GM23248 (cell line): ENCODE data around the gene FALEC. TPM values are rescaled to one million over a fixed set of nuclear protein-coding genes. Genes with fewer than 3 reads are reported as not detected.

Experiments
- DNase-seq: peaks from one replicate; pipeline ENCODE4 v3.0.0-alpha.2; 2015
- H2AFZ ChIP-seq: fragments of 200-600 bp; sonication (generic); 2 replicates; pipeline ENCODE4 v1.6.1; 2016; ENCODE audit warnings: antibody characterized with exemption
- H3F3A ChIP-seq: fragments of 200-600 bp; sonication (generic); 2 replicates; pipeline ENCODE4 v1.6.1; 2016; ENCODE audit warnings: mild to moderate bottlenecking, antibody characterized with exemption, mixed run types; ENCODE audit not compliant: insufficient read depth
- H3K27ac ChIP-seq: fragments of 200-600 bp; sonication (generic); 2 replicates; pipeline ENCODE4 v1.5.1; 2016; ENCODE audit warnings: mild to moderate bottlenecking
- H3K27me3 ChIP-seq: fragments of 200-600 bp; sonication (generic); replicated peaks from 2 replicates; pipeline ENCODE4 v1.6.1; 2016; ENCODE audit warnings: mild to moderate bottlenecking; ENCODE audit not compliant: insufficient read depth
- H3K36me3 ChIP-seq: fragments of 200-600 bp; sonication (generic); 2 replicates; pipeline ENCODE4 v1.6.1; 2016; ENCODE audit warnings: low read depth, mild to moderate bottlenecking
- H3K4me1 ChIP-seq: fragments of 200-600 bp; sonication (generic); 2 replicates; pipeline ENCODE4 v1.6.1; 2016; ENCODE audit warnings: mild to moderate bottlenecking; ENCODE audit not compliant: insufficient read depth
- H3K4me2 ChIP-seq: fragments of 200-600 bp; sonication (generic); one replicate; pipeline ENCODE4 v1.6.1; 2016; ENCODE audit warnings: mild to moderate bottlenecking; ENCODE audit not compliant: unreplicated experiment
- H3K4me3 ChIP-seq: fragments of 200-600 bp; sonication (generic); 2 replicates; pipeline ENCODE4 v1.5.1; 2016; ENCODE audit warnings: mild to moderate bottlenecking
- H3K79me2 ChIP-seq: fragments of 200-600 bp; sonication (generic); 2 replicates; pipeline ENCODE4 v1.6.1; 2016; ENCODE audit warnings: mild to moderate bottlenecking; ENCODE audit not compliant: insufficient read depth
- H3K9ac ChIP-seq: fragments of 200-600 bp; sonication (generic); 2 replicates; pipeline ENCODE4 v1.6.1; 2016; ENCODE audit warnings: mild to moderate bottlenecking
- H3K9me2 ChIP-seq: fragments of 200-600 bp; sonication (generic); 2 replicates; pipeline ENCODE4 v1.6.1; 2016; ENCODE audit warnings: mixed run types, mild to moderate bottlenecking, moderate library complexity; ENCODE audit not compliant: insufficient read depth
- H3K9me3 ChIP-seq: fragments of 200-600 bp; sonication (generic); one replicate; pipeline ENCODE4 v1.6.1; 2017; ENCODE audit warnings: low read depth
- H4K20me1 ChIP-seq: fragments of 200-600 bp; sonication (generic); 2 replicates; pipeline ENCODE4 v1.6.0; 2016; ENCODE audit not compliant: insufficient read depth
- EZH2 ChIP-seq: fragments of 200-600 bp; sonication (generic); IDR thresholded peaks from 2 replicates; pipeline ENCODE4 v1.6.1; 2018; ENCODE audit warnings: antibody characterized with exemption, mild to moderate bottlenecking; ENCODE audit not compliant: insufficient read depth, poor library complexity, severe bottlenecking
- EZH2phosphoT487 ChIP-seq: fragments of 200-600 bp; sonication (generic); IDR thresholded peaks from 2 replicates; pipeline ENCODE4 v1.6.1; 2018; ENCODE audit warnings: antibody characterized with exemption, moderate library complexity, mild to moderate bottlenecking, low read depth; ENCODE audit not compliant: insufficient read depth
- WGBS, 2 experiments: methylation state at CpG; one replicate each; pipeline ENCODE4 v1.1.6; 2015 to 2017; ENCODE audit warnings: low lambda C conversion rate in 2 of 2, low coverage in 1 of 2; ENCODE audit errors: missing lambda C conversion rate in 2 of 2; 5-methylcytosine and 5-hydroxymethylcytosine counted together
- in situ Hi-C: fragments of 300-500 bp; cut with MboI; formaldehyde crosslinking; loops from 2 replicates; pipeline ENCODE4 v1.15.0; 2020
- polyA plus RNA-seq: library from polyadenylated mRNA; unstranded; fragments of >200 nt; fragmentation: Nextera tagmentation; extraction: Ambion mirVana; gene quantifications from 2 replicates; pipeline ENCODE4 v1.2.1, GENCODE V29; 2016
- total RNA-seq: library from RNA; depleted of rRNA; stranded (reverse); fragments of >200 nt; shearing (Covaris generic); gene quantifications from 2 replicates; pipeline ENCODE4 v1.2.3, GENCODE V29; 2014

Gene FALEC
- total and polyA plus RNA-seq, 2 experiments from 2014 or later, result 0.71 TPM; not detected in 1

DNA sequence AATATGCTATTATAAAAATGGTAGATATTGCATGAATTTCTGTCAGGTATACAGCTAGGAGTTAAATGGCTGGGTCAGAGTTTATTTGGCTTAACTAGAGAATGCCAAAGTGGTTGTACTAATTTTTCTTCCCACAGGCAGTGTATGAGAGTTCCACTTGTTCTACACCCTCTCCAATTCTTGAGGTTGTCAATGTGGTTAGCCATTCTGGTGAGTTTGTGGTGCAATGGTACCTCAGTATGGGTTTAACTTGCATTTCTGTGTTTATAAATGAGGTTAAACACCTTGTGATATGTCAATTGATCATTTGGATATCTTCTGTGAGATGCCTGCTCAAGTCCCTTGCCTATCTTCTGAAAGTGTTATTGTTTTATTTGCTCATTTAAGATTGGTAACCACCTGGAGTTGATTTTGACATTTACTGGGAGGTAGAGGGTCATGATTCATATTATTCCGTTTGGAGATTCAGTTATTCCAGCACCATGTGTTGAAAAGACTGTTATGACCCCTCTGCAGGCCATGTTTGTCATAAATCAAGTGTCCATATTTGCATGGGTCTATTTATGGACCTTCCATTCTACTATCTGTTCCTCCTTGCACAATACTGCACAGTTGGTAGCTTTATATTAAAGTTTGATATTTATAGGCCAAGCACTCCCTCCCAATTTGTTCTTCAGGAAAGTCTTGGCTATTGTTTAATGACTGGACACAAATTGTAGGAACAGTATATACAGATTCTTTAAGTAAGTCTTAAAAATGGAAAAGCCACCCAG, 5.8 kb downstream of the FALEC start:
- no peaks in the 10 kb centered on the region for H3K27me3 ChIP-seq
- in situ Hi-C loops, result no loop called here
- no peak overlapping the region for H2AFZ ChIP-seq
- H3K9me2 ChIP-seq, result no peaks in the 10 kb centered on the region
- no peak overlapping the region for H3K9ac ChIP-seq
- no peaks in the 10 kb centered on the region for H4K20me1 ChIP-seq
- H3K4me2 ChIP-seq, result no peak overlapping the region
- H3K4me3 ChIP-seq, result no peak overlapping the region
- DNase-seq, result no peak
- H3K79me2 ChIP-seq, result no peaks in the 10 kb centered on the region
- H3F3A ChIP-seq, result no peaks in the 10 kb centered on the region; the same call in 1 of the 2 replicates
- TF ChIP-seq EZH2phosphoT487, result no peak
- no peak for TF ChIP-seq EZH2
- no peaks in the 10 kb centered on the region for H3K9me3 ChIP-seq
- H3K27ac ChIP-seq, result no peak overlapping the region
- 15 to 29% methylated on average over 1 of the region's 1 CpG for WGBS, 2 experiments
- no peaks in the 10 kb centered on the region for H3K36me3 ChIP-seq
- peaks cover 4% of the 10 kb centered on the region; the same call in 1 of the 2 replicates for H3K4me1 ChIP-seq

DNA sequence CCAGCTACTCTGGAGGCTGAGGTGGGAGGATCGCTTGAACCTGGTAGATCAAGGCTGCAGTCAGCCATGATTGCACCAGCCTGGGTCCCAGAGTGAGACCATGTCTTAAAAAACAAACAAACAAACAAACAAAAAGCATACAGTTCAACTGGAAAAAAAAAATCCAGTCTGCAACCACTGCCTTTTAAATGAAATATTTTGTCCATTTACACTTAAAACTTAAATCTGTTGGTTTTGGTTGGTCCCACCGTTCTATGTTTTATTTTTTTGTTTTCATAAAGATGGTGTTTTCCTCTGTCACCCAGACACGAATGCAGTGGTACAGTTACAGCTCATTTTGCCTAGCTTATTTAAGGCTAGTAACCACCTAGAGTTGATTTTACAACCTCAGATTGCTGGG, 9.8 kb downstream of the FALEC start:
- Histone ChIP-seq H3K79me2 (no peaks in the 10 kb centered on the region), H2AFZ (no peak overlapping the region), H4K20me1 (no peaks in the 10 kb centered on the region), H3F3A (peaks cover 22% of the 10 kb centered on the region), H3K9me3 (no peaks in the 10 kb centered on the region), H3K4me3 (no peak overlapping the region), H3K4me2 (no peak overlapping the region), H3K9me2 (no peaks in the 10 kb centered on the region), H3K27ac (no peak overlapping the region), H3K4me1 (peaks cover 25% of the 10 kb centered on the region), H3K36me3 (no peaks in the 10 kb centered on the region), H3K27me3 (no peaks in the 10 kb centered on the region), H3K9ac (no peak overlapping the region)
- no peak for TF ChIP-seq EZH2phosphoT487
- no peak for DNase-seq
- in situ Hi-C loops, result no loop called here
- 76 to 81% methylated on average over 3 of the region's 3 CpGs for WGBS, 2 experiments

DNA sequence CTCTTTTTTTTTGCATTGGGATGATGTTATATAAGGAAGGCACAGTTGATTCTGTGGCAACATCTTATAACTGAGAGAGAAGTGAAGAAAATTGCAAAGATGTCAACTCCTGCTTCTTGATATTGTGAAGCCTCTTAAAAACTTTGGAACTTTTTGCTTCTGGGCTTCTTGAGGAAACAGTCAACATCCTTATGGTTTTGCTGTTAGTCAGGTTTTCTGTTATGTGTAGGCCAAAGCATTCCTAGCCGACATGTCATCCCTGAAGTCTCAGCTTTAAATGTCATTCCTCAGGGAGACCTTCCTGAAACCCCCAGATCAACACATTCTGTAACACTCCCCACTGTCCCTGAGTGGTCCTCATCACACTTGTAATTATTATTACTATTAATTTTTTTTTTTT, 12.6 kb downstream of the FALEC start:
- Histone ChIP-seq H3K79me2 (no peaks in the 10 kb centered on the region), H2AFZ (0 out of 2 replicates have a peak overlapping the region, but pooled peaks have one; percentile 17), H3F3A (peaks cover 37% of the 10 kb centered on the region), H3K27me3 (no peaks in the 10 kb centered on the region), H3K4me2 (peak overlapping the region; percentile 53), H3K27ac (peak overlapping the region; percentile 73), H4K20me1 (no peaks in the 10 kb centered on the region), H3K9ac (peak overlapping the region; percentile 21; the same call in 1 of the 2 replicates), H3K9me3 (no peaks in the 10 kb centered on the region), H3K4me1 (peaks cover 40% of the 10 kb centered on the region), H3K36me3 (no peaks in the 10 kb centered on the region), H3K9me2 (no peaks in the 10 kb centered on the region), H3K4me3 (no peak overlapping the region)
- WGBS, 2 experiments, result 19 to 25% methylated on average over 1 of the region's 1 CpG
- peak; percentile 92 for DNase-seq
- in situ Hi-C loops, result no loop called here
- no peak for TF ChIP-seq EZH2
- TF ChIP-seq EZH2phosphoT487, result no peak

DNA sequence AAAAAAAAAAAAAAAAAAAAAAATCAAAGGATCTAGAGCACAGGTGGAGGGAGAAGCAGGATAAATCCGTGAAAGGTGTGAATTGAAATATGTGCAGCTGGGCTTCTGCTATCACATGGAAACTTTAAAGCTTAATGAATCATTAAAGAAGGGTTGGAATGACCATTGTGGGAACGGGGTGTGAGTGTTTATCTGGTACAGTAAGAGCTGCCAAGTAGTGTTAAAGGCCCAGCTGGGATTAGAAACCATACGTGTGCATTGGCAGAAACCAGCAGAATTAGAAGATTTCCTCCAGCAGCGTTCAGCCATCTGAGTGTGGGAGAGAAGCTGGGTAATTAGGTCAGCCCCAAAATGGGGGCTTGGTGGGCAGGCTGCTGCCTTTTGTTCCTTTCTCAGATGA, 13.5 kb downstream of the FALEC start:
- WGBS, 2 experiments, result 0 to 2% methylated on average over 4 of the region's 4 CpGs
- Histone ChIP-seq H2AFZ (no peak overlapping the region), H3K4me2 (peak overlapping the region; percentile 53)

More for the DNA sequence above, 13.5 kb downstream of the FALEC start:
- Histone ChIP-seq H3K79me2 (no peaks in the 10 kb centered on the region), H3K9me2 (no peaks in the 10 kb centered on the region), H3K9ac (peak overlapping the region; percentile 57), H3F3A (peaks cover 37% of the 10 kb centered on the region), H3K4me3 (0 out of 2 replicates have a peak overlapping the region, but pooled peaks have one; percentile 35), H3K36me3 (no peaks in the 10 kb centered on the region), H3K27me3 (no peaks in the 10 kb centered on the region), H4K20me1 (no peaks in the 10 kb centered on the region), H3K4me1 (peaks cover 40% of the 10 kb centered on the region), H3K9me3 (no peaks in the 10 kb centered on the region), H3K27ac (peak overlapping the region; percentile 73)
- TF ChIP-seq EZH2phosphoT487 (no peak), EZH2 (no peak)
- in situ Hi-C loops, result no loop called here
- peak; percentile 92 for DNase-seq
